DMS53 (cell line): ENCODE measurements around the gene DLG2.
"Not testable (repeated sequence)": the region's sequence is repeated elsewhere in the genome, so short reads cannot be mapped to it uniquely, and the experiment has no call there.

Source experiments
- DNase-seq: peaks from one replicate; lab custom pipeline; 2025; lab: John Stamatoyannopoulos, UW

Gene DLG2

DNA sequence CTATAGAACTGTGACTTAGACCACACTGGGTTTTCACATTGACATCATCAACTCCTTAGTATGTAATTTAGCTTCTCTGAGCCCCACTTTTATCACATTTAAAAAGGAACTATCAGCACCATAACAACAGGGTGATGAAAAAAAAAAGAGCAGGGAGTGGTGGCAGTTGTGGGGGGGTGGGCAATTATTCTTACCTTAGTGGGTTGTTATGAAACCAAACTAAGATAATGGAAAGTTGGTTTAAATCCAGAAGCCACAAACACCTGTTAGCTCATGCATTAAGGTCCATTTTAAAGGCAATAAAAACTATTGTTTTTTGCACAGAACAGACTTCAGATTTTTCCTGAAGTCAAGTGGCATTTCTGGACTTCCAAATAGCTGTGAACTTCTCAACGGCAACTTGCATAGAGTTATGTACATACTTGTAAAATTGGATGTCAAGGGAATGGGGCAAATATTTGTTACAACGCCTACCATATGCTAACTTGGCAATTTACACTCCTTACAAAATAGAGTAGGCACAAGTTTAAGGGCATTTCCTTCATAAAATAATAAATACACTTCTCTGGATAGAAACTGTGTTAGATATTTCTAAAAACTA, 793.6 kb downstream of the DLG2 start:
- DNase-seq = no peak

DNA sequence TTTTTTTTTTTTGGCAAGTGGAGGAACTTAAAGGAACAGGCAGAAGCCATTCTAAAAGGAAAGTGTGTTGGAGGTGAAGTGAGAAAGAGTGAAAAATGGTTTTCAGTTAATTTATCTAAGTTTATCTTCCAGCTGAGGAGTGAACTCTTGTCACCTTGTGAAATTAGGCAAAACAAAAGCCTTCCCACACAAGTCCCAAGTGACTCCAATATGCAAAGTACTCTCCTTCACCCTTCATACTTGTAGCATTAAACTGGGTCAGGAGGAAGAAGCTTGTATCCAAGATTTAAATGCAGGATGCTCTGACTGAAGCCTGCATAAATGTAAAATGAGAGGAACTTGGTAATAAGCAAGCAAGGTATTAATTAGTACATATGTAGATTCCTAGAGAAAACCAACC, 796.8 kb downstream of the DLG2 start:
- DNase-seq = no peak

DNA sequence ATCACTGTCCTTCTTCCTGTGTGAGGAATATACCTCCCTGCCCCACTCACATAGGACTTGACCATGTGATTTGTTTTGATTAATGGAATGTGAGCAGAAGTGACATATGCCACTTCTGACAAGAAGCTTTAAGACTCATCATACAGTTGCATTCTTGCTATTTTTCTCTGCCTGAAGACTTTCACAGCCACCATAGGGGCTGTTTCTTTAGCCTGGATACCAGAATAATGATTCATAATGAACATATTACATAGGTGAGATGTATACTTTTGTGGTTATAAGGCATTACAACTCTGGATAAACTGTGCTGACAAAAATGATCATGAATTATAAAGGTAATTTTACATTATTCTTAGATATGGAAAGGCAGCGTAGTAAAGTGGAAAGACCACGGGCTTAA, 798.0 kb downstream of the DLG2 start:
- DNase-seq = no peak

DNA sequence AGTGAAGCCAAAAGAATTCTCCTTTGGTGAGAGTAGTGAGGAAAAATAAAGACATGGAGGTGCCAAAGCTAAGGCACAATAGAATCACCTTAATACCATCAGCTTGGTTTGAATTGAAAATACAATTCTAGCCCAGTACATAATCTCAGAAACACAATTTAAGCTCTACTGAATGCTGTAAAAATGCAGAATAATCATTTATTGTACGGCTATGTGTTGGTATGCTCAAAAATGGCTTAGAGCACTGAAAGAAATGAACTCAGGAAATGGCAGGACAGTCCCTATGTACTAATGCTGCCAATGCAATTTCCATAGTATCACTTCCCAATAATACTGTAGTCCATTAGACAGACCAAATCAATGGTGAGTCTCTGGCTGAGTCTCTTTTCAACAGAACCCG, 798.5 kb downstream of the DLG2 start:
- no peak for DNase-seq

DNA sequence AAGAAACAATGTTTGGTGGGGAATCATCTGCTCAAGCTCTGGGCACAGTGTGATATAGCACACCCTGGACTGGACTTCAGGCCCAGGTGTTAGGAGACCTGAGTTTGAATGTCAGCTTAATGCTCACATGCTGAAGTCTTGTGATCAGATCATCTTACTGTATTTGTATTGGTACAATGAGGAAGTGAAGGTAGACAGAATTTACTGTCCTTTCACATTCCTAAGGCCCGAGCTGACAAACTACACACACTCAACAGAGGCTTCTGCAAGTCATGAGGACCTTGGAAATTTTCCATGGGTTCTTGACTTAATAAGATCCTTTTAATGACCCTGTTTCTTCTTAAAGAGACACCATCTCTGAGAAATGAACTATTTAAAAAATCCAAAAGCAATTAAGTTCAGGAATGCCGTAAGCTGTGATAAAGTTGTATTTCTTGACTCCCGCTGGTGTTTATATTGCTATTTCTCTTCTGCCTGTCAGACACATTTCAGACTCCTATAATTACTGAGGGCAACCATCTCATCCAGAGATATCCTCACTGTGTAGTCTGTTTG, 802.0 kb downstream of the DLG2 start:
- peak; percentile 59 for DNase-seq

DNA sequence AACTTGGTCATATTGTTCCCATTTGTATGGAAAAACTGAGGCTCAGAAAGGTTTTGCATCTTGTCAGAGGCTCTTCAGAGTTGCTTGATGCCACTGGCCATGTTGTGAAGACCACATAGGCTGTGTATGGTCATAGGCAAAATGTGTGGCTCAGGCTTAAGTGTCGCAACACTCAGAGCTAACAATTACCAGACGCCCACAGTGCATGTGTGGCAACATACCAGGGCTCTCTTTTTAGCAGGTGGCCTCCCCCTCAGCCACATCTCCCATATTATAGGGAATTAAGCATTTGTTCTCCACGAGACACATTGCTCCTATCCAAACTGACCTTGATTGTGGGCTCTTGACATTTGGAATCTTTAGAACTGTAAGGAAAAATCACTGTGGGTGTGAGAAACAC, 802.5 kb downstream of the DLG2 start:
- DNase-seq = no peak

DNA sequence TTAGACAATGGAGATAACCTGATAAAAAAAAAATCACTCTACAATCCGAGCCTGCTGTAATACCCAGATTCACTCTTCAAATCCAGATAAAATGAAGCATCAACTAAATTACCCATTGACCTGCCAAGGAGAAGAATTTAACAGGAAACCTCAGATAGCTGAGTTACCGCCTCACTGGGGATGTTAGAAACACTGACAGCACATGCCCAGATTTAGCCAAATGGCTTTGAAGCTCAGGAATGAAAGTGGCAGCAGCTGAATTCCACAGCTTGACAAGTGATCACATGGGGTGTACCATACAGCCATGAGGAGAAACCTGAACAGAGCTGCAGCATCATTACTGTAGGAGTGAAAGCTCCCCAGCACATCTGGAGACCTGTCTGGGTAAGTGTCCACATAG, 807.6 kb downstream of the DLG2 start:
- DNase-seq = peak; percentile 42

DNA sequence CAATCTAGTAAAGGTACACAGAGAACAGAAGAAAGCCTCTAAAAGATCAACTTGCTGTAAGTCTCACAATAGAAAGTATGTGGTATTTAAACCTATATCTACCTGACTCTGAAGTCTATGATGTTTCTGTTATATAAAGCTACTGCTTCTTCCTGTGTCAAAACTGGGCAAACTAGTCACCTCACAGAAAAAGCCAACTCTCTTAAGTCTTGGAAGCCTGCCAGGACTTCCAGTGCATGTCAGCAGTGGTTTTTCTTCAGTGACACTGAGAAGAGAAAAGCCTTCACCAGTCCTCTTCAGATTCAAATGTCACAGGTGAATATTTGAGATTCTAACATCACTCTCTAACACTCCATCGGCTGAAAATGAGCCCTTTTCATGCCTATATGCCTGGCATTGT, 808.0 kb downstream of the DLG2 start:
- peak; percentile 85 for DNase-seq

DNA sequence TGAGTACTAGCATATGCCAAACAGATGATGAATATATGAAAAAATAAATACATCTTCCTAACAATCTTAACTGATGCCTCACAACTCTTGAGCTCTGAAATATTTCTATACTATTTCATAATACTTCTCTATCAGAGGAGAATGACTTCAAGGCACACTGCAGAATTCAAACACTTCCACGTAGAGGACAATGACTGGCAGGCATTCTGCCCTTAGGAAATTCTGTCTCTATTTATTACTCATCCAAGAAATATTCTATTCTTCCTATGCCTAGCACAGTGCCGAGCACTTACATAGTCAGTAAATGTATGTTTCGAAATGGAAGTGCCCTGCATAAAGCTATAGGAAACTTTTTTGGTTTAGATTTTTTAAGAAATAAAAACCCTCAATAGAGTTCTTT, 809.1 kb downstream of the DLG2 start:
- DNase-seq = no peak

DNA sequence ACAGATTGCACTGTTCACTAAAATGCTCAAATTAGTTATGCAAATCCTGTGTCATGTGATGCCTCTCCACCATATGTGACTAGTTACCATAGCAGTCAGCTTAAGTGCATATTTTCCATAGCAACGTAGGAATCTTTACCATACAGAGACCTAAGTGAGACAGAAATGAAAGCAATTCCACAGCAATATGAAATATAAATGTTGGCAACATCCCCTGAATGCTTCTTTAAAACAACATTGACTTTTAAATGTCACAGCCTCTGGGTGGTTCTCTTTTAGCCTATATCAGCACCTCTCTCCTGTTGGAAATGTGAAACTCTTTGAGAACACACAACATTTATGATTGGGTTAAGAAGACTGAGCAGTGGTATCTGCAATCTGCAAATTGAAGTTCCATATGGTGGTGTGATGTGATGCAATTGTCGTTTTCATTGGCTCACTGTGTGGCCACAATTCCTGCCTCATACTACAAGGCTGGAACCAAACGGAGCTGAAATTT, 814.6 kb downstream of the DLG2 start:
- peak; percentile 58 for DNase-seq

DNA sequence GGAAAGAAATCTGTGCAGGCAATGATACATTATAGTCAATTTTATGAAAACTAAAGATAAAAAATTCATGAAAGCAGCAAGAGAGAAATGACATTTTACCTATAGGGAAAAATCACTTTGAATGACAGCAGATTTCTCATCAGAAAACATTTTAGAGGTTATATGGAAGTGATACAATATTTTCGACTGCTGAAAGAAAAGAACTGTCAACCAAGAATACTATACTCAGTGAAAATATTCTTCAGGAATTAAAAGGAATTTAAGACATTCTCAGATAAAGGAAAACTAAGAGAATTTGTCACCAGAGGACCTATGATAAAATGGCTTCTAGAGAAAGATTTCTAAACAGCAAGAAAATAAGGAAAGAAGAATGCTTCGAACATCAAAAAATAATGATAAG, 820.8 kb downstream of the DLG2 start:
- DNase-seq = no peak

DNA sequence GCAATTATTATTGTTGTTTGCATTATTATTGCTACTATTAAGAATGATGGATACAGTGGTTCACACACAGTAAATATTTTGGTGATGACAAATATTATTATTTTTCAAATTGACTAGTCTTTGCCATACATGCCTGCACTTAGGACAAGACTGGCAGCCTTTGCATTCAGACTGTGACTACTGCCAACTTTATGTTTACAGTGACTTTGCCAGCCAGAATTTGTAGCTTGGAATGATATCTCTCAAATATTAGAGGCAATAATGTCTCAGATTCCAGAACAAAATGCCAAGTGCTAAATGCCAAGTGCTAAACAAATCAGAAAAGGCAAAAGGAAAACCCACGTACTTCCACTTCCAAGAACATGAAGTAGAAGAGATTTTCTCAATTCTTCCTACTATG, 823.1 kb downstream of the DLG2 start:
- DNase-seq = no peak

DNA sequence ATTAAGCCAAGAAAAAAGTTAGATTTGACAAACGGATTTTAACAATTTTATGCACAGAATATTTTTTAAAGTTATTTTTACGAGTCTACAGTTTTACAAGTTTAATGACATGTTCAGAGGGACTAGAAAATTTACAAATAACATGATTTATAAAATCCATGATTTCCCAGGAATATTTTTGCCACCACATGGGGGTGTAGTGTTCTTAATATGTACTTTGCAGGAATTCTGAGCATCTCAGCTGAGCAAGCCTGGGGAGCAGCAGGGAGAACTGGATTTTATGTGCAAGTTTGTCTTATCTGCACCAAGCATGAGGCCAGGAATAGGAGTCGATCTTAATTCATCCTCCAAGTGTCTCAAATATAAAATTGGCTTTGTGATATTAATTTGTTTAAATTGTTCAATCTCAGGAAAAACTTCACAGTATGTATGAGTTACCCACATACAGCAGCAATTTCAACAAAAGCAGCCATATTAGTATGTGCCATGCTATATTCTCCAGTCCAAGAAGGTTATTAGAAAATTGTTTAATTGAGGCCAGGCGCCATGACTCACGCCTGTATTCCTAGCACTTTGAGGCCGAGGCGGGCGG, 826.3 kb downstream of the DLG2 start:
- DNase-seq = peak; percentile 89

DNA sequence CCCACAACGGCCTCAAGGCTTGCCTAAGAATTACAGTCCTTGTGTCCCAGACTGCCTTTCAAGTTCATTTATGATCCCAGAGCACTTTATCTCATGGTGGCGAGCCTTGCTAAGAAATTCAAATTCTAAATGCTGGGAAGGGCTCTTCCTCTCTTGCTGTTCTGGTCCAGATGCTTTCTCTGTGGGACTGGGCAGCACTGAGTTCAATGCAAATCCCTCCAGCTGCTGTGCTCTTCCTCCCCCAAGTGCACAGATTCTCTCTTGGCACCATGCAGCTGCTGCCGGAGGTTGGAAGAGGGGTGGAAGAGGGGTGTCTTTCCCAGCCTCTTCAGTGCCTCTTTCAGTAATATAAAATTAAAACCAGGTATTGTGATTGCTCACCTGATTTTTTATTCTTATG, 828.0 kb downstream of the DLG2 start:
- no peak for DNase-seq

DNA sequence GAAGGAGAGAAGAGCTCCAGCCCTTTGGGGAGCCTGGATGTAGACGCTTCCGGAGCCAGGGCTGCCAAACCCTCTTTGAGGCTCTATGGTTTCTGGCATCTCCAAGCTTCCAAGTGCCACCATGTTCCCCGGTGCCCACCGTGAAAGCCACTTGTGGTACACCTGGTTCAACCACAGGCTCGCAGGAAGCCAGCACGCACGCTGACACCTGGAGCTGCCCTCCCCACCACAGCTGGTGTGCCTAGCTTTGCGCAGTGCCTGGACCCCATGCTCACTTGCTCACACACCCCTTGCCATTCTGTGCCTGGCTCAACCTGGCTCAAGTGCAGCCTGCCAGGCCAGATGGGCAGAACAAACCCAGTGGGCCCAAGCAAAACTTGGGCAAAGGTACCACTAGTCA, 831.4 kb downstream of the DLG2 start:
- DNase-seq = no peak

DNA sequence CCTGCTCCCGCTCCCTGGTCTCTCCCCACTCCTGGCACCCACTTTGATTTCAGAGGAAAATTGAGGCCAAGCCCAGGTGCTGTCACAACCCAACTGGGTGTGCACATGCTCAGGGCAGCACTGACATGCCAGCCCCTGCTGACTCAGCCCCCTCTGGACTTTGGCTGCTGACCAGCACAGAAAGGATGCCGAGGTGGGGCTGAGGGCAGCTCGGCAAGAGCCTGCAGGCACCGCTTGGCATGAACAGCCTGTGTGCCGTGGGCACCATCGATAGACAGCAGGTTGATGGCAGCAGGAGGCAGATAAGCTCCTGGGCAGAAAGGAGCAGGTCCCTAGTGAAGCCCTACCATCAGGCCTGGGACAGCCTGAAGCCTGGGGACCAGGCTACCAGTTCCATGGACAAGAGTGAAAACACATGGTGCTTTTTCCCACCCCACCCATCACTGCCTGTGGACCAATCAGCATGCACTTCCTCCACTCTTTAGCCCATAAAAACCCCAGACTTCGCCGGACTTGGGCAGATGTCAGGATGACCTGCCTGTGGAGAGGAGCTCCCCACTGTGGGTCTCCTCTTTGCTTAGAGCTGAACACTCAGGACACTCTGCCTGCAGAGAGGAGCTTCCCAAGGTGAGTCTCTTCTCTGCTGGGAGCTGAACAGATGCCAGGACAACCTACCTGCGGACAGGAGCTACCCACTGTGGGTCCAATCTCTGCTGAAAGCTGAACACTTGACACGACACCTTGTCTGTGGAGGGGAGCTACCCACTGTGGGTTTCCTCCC, 832.3 kb downstream of the DLG2 start:
- no peak for DNase-seq

DNA sequence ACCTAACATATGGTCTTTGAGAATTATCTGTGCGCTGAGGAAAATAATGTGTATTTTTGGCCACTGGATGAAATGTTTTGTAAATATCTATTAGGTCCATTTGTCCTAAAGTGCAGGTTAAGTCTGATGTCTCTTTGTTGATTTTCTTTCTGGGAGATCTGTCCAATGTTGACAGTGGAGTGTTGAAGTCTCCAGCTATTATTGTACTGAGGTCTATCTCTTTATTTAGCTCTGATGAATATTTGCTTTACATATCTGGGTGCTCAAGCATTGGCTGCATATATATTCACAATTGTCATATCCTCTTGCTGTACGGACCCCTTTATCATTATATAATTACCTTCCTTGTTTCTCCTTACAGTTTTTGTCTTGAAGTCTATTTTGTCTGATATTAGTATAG, 833.8 kb downstream of the DLG2 start:
- DNase-seq = peak; percentile 37

DNA sequence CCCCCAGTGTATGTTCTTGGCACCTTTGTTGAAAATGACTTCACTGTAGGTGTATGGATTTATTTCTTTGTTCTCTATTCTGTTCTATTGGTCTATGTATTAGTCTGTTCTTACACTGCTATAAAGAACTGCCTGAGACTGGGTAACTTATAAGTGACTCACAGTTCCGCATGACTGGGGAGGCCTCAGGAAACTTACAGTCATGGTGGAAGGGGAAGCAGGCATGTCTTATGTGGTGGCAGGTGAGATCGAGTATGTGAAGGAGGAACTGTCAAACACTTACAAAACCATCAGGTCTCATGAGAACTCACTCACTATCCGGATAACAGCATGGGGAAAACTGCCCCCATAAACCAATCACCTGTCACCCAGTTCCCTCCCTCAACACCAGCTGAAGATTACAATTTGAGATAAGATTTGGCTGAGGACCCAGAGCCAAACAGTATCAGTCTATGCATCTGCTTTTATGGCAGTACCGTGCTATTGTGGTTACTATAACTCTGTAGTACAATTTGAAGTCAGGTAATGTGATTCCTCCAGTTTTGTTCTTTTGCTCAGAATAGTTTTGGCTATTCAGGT, 836.2 kb downstream of the DLG2 start:
- DNase-seq = no peak

DNA sequence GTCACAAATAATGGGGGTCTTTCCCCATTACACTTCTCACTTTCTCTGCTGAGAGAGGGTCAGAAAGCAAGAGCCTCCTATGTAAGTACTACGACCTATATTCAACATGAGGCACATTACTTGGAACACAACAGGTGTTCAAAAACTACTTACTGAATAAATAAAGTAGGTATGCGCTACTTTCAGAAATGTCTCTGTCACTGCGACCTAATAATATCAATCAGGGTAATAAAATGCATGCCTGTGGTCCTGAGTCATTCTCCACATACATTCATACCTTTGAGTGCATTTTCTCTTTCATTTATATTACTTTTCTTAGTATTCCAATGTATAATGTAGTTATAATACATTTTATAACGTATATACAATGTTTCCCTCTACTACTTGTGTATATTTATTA, 838.9 kb downstream of the DLG2 start:
- no peak for DNase-seq

DNA sequence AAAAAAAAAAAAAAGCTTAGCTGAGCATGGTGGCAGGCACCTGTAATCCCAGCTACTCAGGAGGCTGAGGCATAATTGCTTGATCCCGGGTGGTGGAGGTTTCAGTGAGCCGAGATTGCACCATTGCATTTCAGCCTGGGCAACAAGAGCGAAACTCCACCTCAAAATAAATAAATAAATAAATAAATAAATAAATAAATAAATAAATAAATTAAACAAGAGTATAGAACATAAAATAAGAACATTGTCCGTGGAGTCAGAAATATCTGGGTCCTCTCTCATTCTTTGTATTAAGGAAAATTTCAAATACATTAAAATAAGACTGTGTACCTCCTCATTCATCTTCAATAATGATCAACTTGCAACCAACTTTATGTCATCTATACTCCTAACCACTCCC, 843.0 kb downstream of the DLG2 start:
- not testable (repeated sequence) for DNase-seq

DNA sequence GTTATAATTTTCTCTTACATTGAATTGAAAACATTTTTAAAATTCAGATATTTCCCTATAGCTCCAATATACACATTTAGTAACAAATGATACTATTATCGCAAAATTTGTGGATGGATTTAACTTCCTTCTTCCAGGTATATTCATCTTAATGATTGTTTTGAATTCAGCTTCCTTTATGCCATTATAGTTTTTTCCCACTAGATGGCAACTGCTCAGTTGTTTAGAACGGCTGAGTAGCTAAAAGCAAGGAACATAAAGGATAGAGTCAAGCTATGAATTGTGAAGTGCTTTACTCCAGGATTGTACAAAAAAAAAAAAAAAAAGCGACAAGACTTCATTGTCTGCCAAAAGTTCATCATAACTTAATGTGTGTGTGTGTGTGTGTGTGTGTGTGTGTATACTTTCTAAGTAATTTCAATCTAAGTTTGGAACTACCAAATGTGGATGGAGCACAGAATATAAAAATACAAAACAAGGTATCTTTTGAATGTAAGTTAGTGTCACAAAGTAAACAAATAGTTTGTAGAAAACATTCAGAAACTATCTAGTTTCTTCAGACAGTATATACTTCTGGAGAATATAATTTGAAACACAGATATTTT, 846.4 kb downstream of the DLG2 start:
- peak; percentile 92 for DNase-seq

DNA sequence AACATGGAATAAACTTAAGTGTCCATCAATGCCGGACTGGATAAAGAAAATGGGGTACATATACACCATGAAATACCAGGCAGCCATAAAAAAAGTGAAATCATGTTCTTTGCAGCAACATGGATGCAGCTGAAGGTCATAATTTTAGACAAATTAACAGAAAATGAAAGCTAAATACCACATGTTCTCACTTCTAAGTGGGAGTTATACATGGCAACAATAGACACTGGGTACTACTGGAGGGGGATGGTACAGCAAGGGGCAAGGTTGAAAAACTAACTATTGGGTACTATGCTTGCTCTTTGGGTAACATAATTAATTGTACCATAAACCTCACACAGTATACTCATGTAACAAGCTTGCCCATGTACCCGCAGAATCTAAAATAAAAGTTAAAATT, 851.6 kb downstream of the DLG2 start:
- DNase-seq = no peak
